Natural killer cell (primary cell): Measurements from ENCODE around the gene EFCAB6. TPM values are rescaled to one million over a fixed set of nuclear protein-coding genes. Genes with fewer than 3 reads are reported as not detected.

Experiments
- ATAC-seq, 3 donors: fragments of 150-1000 bp in 2 of 3; fragments of 200-7000 bp in 1 of 3; cut with Tn5 transposase; 1 replicate in 1 of 3; 2 replicates in 2 of 3; pipeline ENCODE4 v1.10.0; 2021; ENCODE audit warnings: mild to moderate bottlenecking in 2 of 3, moderate library complexity in 2 of 3
- DNase-seq, 2 donors: peaks; one replicate each; pipeline versions ENCODE4 v3.0.0 to v3.0.0-alpha.2; 2013 to 2021; ENCODE audit warnings: mixed read lengths in 1 of 2
- H3K27ac ChIP-seq: one replicate; pipeline ENCODE4 v1.5.1; 2013; ENCODE audit warnings: mild to moderate bottlenecking, low read length
- H3K27me3 ChIP-seq: one replicate; pipeline ENCODE4 v1.6.1; 2013; ENCODE audit warnings: low read length; ENCODE audit not compliant: control insufficient read depth, insufficient read depth
- H3K36me3 ChIP-seq: one replicate; pipeline ENCODE4 v1.6.1; 2013; ENCODE audit warnings: low read length; ENCODE audit not compliant: control insufficient read depth, insufficient read depth
- H3K4me1 ChIP-seq: one replicate; pipeline ENCODE4 v1.6.1; 2013; ENCODE audit warnings: low read length; ENCODE audit not compliant: control insufficient read depth, insufficient read depth
- H3K4me3 ChIP-seq: one replicate; pipeline ENCODE4 v1.5.1; 2013; ENCODE audit warnings: low read length
- H3K9me3 ChIP-seq: one replicate; pipeline ENCODE4 v1.6.1; 2013; ENCODE audit warnings: low read length; ENCODE audit not compliant: control insufficient read depth, insufficient read depth
- H3K27ac Mint-ChIP-seq, 2 donors: one replicate each; pipeline ENCODE4 v1.8.0; 2022; ENCODE audit warnings: mild to moderate bottlenecking in 2 of 2, mixed read lengths in 2 of 2, moderate library complexity in 1 of 2
- H3K27me3 Mint-ChIP-seq, 2 donors: one replicate each; pipeline ENCODE4 v1.8.0; 2022; ENCODE audit warnings: low read depth in 2 of 2, mixed read lengths in 2 of 2
- H3K36me3 Mint-ChIP-seq: one replicate; pipeline ENCODE4 v1.8.0; 2022; ENCODE audit warnings: mixed read lengths
- H3K4me1 Mint-ChIP-seq, 2 donors: one replicate each; pipeline ENCODE4 v1.8.0; 2022; ENCODE audit warnings: mixed read lengths in 2 of 2
- H3K4me3 Mint-ChIP-seq: one replicate; pipeline ENCODE4 v1.8.0; 2022; ENCODE audit warnings: mild to moderate bottlenecking, moderate library complexity, mixed read lengths
- H3K9me3 Mint-ChIP-seq, 2 donors: one replicate each; pipeline ENCODE4 v1.8.0; 2022; ENCODE audit warnings: mixed read lengths in 2 of 2
- WGBS: methylation state at CpG from one replicate; pipeline ENCODE4 v1.1.7; 2013; ENCODE audit warnings: missing lambda C conversion rate; ENCODE audit not compliant: insufficient coverage; 5-methylcytosine and 5-hydroxymethylcytosine counted together
- intact Hi-C: fragments of 100-400 bp; cut with micrococcal nuclease; formaldehyde crosslinking; loops from one replicate; pipeline ENCODE4 v1.14.2; 2022
- total RNA-seq, 4 donors: library from RNA; stranded (reverse); fragments of 120-200 nt in 1 of 4; gene quantifications; one replicate each; pipeline versions ENCODE4 v1.2.3 to v1.2.4, GENCODE V29; 2013 to 2022
- TF ChIP-seq, protein P1 (sequence below): fragments of 200-600 bp; IDR thresholded peaks from one replicate; pipeline ENCODE4 v1.8.0; 2022; ENCODE audit warnings: antibody characterized with exemption

The EFCAB6 gene
- total RNA-seq, 3 donors from 2014 or later (not counting 1 experiment from before 2014, with no cell fraction given) = 0.23 to 0.35 (median 0.26) TPM

DNA sequence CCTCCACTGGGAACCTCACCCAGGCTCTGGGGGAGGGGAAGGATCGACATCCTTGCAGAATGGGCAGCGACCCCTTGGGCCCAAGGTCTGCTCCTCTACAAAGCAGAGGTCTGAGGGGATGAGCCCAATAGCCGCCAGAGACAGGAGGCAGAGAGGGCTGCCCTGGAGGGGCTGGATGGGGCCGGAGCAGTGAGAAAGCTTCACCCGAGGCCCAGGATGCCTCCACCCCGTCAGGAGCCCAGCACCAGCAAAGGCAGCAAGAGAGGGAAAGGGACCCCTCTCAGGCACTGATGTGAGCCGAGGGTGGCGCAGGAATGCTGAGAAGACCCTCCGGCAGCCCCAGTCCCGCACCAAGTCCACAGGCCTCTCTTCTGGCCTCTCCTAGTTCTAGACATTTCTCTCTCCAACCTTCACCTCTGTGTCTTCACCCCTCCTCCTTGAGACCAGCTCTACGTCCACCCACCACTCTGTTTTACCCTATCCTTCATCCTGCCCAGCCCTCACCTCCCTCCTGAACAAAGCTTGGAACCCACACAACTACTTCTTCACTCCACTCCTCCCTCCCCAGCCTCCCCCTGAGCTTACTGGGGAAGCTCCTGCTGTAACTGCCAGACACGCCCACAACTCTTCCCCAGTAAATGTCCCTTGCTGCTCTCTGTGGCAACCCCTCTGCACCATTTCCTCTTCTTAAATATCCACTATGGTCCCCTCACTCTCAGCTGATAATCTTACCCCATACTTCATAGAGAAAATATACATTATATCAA, 268.4 kb downstream of the EFCAB6 start:
- Histone ChIP-seq H3K36me3 (no peaks in the 10 kb centered on the region), H3K4me1 (no peaks in the 10 kb centered on the region), H3K27ac (no peak overlapping the region), H3K27me3 (no peaks in the 10 kb centered on the region), H3K4me3 (no peak overlapping the region), H3K9me3 (no peaks in the 10 kb centered on the region)
- Mint-ChIP-seq H3K4me1 (no peaks in the 10 kb centered on the region), H3K4me3 (no peak overlapping the region), H3K27me3 (peaks cover 7% of the 10 kb centered on the region in 2 donors), H3K36me3 (no peaks in the 10 kb centered on the region), H3K27ac (no peak overlapping the region), H3K9me3 (no peaks in the 10 kb centered on the region)
- 85% methylated on average over 11 of the region's 12 CpGs for WGBS
- intact Hi-C loops = no loop called here
- ATAC-seq = no peak
- no peak for DNase-seq
- TF ChIP-seq, protein P1, sequence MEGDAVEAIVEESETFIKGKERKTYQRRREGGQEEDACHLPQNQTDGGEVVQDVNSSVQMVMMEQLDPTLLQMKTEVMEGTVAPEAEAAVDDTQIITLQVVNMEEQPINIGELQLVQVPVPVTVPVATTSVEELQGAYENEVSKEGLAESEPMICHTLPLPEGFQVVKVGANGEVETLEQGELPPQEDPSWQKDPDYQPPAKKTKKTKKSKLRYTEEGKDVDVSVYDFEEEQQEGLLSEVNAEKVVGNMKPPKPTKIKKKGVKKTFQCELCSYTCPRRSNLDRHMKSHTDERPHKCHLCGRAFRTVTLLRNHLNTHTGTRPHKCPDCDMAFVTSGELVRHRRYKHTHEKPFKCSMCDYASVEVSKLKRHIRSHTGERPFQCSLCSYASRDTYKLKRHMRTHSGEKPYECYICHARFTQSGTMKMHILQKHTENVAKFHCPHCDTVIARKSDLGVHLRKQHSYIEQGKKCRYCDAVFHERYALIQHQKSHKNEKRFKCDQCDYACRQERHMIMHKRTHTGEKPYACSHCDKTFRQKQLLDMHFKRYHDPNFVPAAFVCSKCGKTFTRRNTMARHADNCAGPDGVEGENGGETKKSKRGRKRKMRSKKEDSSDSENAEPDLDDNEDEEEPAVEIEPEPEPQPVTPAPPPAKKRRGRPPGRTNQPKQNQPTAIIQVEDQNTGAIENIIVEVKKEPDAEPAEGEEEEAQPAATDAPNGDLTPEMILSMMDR = no peak

DNA sequence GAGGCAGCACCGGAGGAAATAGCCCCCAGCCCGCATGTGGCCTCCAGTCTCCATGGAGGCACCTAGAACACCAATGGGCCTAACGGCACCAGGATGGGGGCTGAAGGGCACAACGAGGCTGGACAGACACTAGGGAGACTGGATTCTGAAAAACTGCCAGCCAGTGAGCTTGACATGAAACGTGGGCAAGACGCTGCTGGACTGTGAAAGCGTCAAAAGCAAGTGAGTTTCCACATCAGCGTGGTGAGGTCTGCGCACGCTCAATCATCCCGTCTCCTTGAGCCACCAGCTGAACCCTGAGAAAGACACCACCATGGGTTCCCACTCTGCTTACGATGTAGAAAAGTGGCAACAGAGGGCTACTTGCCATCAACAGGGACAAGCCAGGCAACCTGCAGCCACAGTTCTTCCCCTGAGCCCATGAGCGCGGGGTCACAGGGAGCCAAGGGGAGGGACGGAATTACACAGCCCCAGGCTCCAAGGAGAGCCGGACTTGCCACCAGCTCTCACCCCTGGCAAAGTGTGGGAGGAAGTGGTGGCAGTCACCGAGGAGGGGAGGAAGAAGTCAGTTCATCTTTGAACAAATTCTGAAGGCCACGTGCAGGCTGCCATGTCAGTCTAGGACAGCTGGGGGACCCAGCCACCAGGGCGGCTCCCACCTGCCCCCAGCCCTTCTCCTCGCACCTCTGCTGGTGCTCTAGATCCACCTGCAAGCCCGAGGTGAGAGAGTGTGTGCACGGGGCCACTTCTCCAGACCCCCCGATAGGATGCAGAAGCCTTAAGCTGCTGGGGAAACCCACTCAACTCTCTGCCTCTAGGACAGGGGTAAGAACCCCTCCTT, 269.2 kb downstream of the EFCAB6 start:
- peaks cover 7 to 10% of the 10 kb centered on the region in 2 donors for H3K27me3 Mint-ChIP-seq
- WGBS = 82% methylated on average over 23 of the region's 23 CpGs
- TF ChIP-seq, protein P1 = no peak
- Histone ChIP-seq H3K9me3 (no peaks in the 10 kb centered on the region), H3K4me3 (no peak overlapping the region), H3K27me3 (no peaks in the 10 kb centered on the region), H3K27ac (no peak overlapping the region), H3K36me3 (no peaks in the 10 kb centered on the region), H3K4me1 (no peaks in the 10 kb centered on the region)
- DNase-seq (no peak), ATAC-seq (peak in 1 of 3 donors; percentile 12)
- H3K27ac Mint-ChIP-seq = no peak overlapping the region
- H3K36me3 Mint-ChIP-seq = no peaks in the 10 kb centered on the region
- intact Hi-C loops = no loop called here
- no peak overlapping the region for H3K4me3 Mint-ChIP-seq
- H3K9me3 Mint-ChIP-seq = no peaks in the 10 kb centered on the region
- H3K4me1 Mint-ChIP-seq = no peaks in the 10 kb centered on the region

DNA sequence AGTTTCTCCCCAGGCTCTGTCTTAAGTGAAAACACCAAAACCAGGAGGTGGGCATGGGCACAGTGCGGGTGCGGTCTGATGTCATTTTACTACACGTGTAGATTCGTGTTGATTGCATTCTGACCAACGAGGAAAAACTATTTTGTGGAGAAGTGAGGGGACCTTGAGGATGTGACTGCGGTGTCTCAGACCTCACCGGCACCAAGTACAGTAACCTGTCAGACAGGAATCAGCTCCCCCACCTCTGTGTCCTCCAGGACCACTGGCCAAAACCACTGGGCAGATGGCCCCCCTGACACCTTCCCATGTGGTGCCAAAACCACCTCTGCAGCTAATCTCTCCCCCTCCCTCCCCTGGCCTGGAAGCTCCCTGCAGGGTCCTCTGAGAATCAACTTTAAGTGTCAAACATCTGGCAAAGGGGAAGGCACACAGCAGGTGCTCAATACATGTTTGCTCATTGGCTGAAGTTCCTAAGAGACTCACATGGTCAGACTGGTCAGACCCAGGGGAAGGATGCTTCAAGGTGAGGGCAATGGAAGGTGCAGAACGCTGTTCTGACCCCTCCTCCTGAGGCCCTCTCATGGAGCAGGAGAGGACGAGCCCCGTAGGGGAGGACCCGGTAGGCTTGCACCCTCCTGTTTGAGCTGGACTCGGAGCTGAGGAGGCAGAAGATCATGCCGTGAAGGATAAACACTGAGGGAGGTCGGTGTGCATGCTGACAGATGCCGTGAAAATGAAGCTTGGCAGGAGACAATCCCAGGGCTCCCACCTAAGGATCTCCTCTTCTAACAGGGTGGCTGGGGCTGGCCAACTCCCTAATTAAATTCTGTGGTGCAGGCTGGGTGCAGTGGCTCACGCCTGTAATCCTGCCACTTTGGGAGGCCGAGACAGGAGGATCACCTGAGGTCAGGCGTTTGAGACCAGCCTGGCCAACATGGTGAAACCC, 270.4 kb downstream of the EFCAB6 start:
- Mint-ChIP-seq H3K27ac (no peak overlapping the region), H3K9me3 (no peaks in the 10 kb centered on the region), H3K36me3 (no peaks in the 10 kb centered on the region), H3K4me1 (no peaks in the 10 kb centered on the region), H3K27me3 (peaks cover 0 to 7% of the 10 kb centered on the region in 2 donors), H3K4me3 (no peak overlapping the region)
- no peak overlapping the region for H3K4me3 ChIP-seq
- 83% methylated on average over 18 of the region's 18 CpGs for WGBS
- no peak for ATAC-seq
- H3K9me3 ChIP-seq = no peaks in the 10 kb centered on the region
- intact Hi-C loops = no loop called here
- H3K36me3 ChIP-seq = no peaks in the 10 kb centered on the region
- H3K27ac ChIP-seq = no peak overlapping the region
- no peaks in the 10 kb centered on the region for H3K4me1 ChIP-seq
- no peak for DNase-seq
- no peaks in the 10 kb centered on the region for H3K27me3 ChIP-seq
- TF ChIP-seq, protein P1 = no peak
